Pancreas (tissue), 10 donors: ENCODE data around the gene JPH2. TPM values are rescaled to one million over a fixed set of nuclear protein-coding genes. Genes with fewer than 3 reads are reported as not detected.
A peak's percentile ranks its signal among the peaks of the same experiment; 100 is the strongest.

Experiments
- ATAC-seq, 4 donors: fragments of 200-7000 bp; cut with Tn5 transposase; one replicate each; pipeline versions ENCODE4 v1.8.0 to v1.9.1; 2020; ENCODE audit warnings: mild to moderate bottlenecking in 4 of 4, moderate library complexity in 4 of 4
- DNase-seq, 6 donors: peaks; one replicate each; pipeline ENCODE4 v3.0.0-alpha.2; 2020
- FAIRE-seq: peaks from 2 replicates; lab custom pipeline; 2012; peaks lifted over from hg19 to GRCh38; lab: Jason Lieb, UNC
- H3K27ac ChIP-seq, 4 donors: fragments of 200-600 bp; sonication (generic); 1 replicate in 3 of 4; 2 replicates in 1 of 4; pipeline versions ENCODE4 v1.5.0 to v1.8.0; 2020
- H3K27me3 ChIP-seq, 4 donors: fragments of 200-600 bp; one replicate each; pipeline ENCODE4 v1.8.0; 2021
- H3K36me3 ChIP-seq, 3 donors: fragments of 200-600 bp; sonication (generic) in 1 of 3; one replicate each; pipeline versions ENCODE4 v1.5.0 to v1.8.0; 2020 to 2021
- H3K4me1 ChIP-seq, 3 donors: fragments of 200-600 bp; one replicate each; pipeline ENCODE4 v1.8.0; 2021
- H3K4me3 ChIP-seq, 4 donors: fragments of 200-600 bp; sonication (generic) in 2 of 4; one replicate each; pipeline versions ENCODE4 v1.5.0 to v1.8.0; 2020 to 2021
- H3K9me3 ChIP-seq, 4 donors: fragments of 200-600 bp; one replicate each; pipeline ENCODE4 v1.8.0; 2021
- whole genome bisulfite sequencing, 2 donors: extraction: QIAGEN DNeasy Blood & Tissue Kit; methylation state at CpG; one replicate each; pipeline ENCODE4 v1.1.7; 2013; 5-methylcytosine and 5-hydroxymethylcytosine counted together
- intact Hi-C, 3 donors: fragments of 100-400 bp; cut with DNase I; formaldehyde crosslinking; loops; one replicate each; pipeline versions ENCODE4 v1.11.1 to v1.14.2; 2022
- polyA plus RNA-seq, 2 donors: library from polyadenylated mRNA; stranded (reverse); fragments of 200-250 nt; gene quantifications; one replicate each; pipeline ENCODE4 v1.2.3, GENCODE V29; 2013
- total RNA-seq, 6 donors: library from RNA; stranded (reverse); fragmentation: NEBNext Ultra II Directional in 4 of 6; extraction: Animal tissue kit (Norgen Biotek cat#: 25700) in 4 of 6; gene quantifications; one replicate each; pipeline versions ENCODE4 v1.2.1 to v1.2.4, GENCODE V29; 2021 to 2023
- TF ChIP-seq, protein P1 (sequence below), 4 donors: fragments of 200-600 bp; sonication (generic) in 3 of 4; IDR thresholded peaks; one replicate each; pipeline versions ENCODE4 v1.5.0 to v1.8.0; 2021; ENCODE audit warnings: antibody characterized with exemption in 4 of 4
- donor health status: healthy with polysubstance abuse.
- donor health status: DM: no; HTN: no; CAD: no; lungs with moderate emphysema.
- donor health status: DM: no; HTN: no; CAD: no.
- donor health status: control.
- donor health status: control.
- donor health status: Bipolar disorder and iron deficiency.
- donor health status: DM: yes; HTN: yes; CAD: no.
- donor health status: DM: no; HTN: no; CAD: no.
- donor health status: DM: no; HTN: no; CAD: no.
- donor health status: DM: yes; HTN: yes; CAD: no.

Gene JPH2
- total and polyA plus RNA-seq, 8 donors = 0.09 to 1.1 (median 0.30) TPM

- Histone ChIP-seq H3K27ac (no peak overlapping the region), H3K27me3 (peaks cover 0 to 16% (median 2%) of the 10 kb centered on the region in 4 donors), H3K4me3 (no peak overlapping the region), H3K9me3 (no peaks in the 10 kb centered on the region), H3K36me3 (no peaks in the 10 kb centered on the region), H3K4me1 (no peaks in the 10 kb centered on the region)
- WGBS, 2 donors = 63% methylated on average over 4 of the region's 4 CpGs
- intact Hi-C loops = no loop called here
- FAIRE-seq (no peak), ATAC-seq (no peak), DNase-seq (no peak)
- TF ChIP-seq, protein P1, sequence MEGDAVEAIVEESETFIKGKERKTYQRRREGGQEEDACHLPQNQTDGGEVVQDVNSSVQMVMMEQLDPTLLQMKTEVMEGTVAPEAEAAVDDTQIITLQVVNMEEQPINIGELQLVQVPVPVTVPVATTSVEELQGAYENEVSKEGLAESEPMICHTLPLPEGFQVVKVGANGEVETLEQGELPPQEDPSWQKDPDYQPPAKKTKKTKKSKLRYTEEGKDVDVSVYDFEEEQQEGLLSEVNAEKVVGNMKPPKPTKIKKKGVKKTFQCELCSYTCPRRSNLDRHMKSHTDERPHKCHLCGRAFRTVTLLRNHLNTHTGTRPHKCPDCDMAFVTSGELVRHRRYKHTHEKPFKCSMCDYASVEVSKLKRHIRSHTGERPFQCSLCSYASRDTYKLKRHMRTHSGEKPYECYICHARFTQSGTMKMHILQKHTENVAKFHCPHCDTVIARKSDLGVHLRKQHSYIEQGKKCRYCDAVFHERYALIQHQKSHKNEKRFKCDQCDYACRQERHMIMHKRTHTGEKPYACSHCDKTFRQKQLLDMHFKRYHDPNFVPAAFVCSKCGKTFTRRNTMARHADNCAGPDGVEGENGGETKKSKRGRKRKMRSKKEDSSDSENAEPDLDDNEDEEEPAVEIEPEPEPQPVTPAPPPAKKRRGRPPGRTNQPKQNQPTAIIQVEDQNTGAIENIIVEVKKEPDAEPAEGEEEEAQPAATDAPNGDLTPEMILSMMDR (IDR thresholded peaks at IDR 0.05) = no peak
These were observed 96.0 kb downstream of the JPH2 start for GRCh38 chr20:44091026-44091425.

- no peak overlapping the region for H3K4me3 ChIP-seq
- 51 to 54% methylated on average over 7 of the region's 7 CpGs for WGBS, 2 donors
- peak in 3 of 6 donors; percentile 44 to 56 (median 47) for DNase-seq
- TF ChIP-seq, protein P1 (IDR thresholded peaks at IDR 0.05) = no peak
- peaks cover 0 to 12% (median 2%) of the 10 kb centered on the region in 4 donors for H3K27me3 ChIP-seq
- H3K4me1 ChIP-seq = no peaks in the 10 kb centered on the region
- H3K36me3 ChIP-seq = no peaks in the 10 kb centered on the region
- intact Hi-C loops = loop anchor here in 1 of 3 donors (10.0 kb wide), 1 partner anchor 645 kb away; no protein-coding TSS in a partner anchor
- H3K9me3 ChIP-seq = no peaks in the 10 kb centered on the region
- H3K27ac ChIP-seq = no peak overlapping the region
- ATAC-seq = peak; percentile 77 to 84 (median 80)
- FAIRE-seq = no peak
These were observed 96.9 kb downstream of the JPH2 start for GRCh38 chr20:44089987-44090674.

GRCh38 chr20:44087857-44088120 is 99.2 kb downstream of the JPH2 start:
- Histone ChIP-seq H3K4me3 (no peak overlapping the region), H3K9me3 (no peaks in the 10 kb centered on the region), H3K4me1 (no peaks in the 10 kb centered on the region), H3K27me3 (no peaks in the 10 kb centered on the region), H3K36me3 (no peaks in the 10 kb centered on the region), H3K27ac (no peak overlapping the region)
- WGBS, 2 donors = 69 to 81% methylated on average over 4 of the region's 4 CpGs
- no peak for ATAC-seq
- TF ChIP-seq, protein P1 (IDR thresholded peaks at IDR 0.05) = no peak
- intact Hi-C loops = loop anchor here in 1 of 3 donors (10.0 kb wide), 1 partner anchor 643 kb away; no protein-coding TSS in a partner anchor
- no peak for DNase-seq
- FAIRE-seq = no peak

GRCh38 chr20:44087051-44087856 is 99.7 kb downstream of the JPH2 start:
- no peak overlapping the region for H3K4me3 ChIP-seq
- no peak for FAIRE-seq
- TF ChIP-seq, protein P1 (IDR thresholded peaks at IDR 0.05) = no peak
- no peaks in the 10 kb centered on the region for H3K27me3 ChIP-seq
- WGBS, 2 donors = 69 to 70% methylated on average over 15 of the region's 15 CpGs
- H3K27ac ChIP-seq = no peak overlapping the region
- ATAC-seq = no peak
- no peaks in the 10 kb centered on the region for H3K4me1 ChIP-seq
- DNase-seq = no peak
- intact Hi-C loops = loop anchor here in 1 of 3 donors (10.0 kb wide), 1 partner anchor 642 kb away; no protein-coding TSS in a partner anchor
- H3K36me3 ChIP-seq = no peaks in the 10 kb centered on the region
- H3K9me3 ChIP-seq = no peaks in the 10 kb centered on the region
